Measurements from ENCODE around the gene SF3B5. TPM values are rescaled to one million over a fixed set of nuclear protein-coding genes. Genes with fewer than 3 reads are reported as not detected.

Gene SF3B5
- total and polyA plus RNA-seq, 2 of the 8 experiments (the other 6 are each of a cell fraction or from before 2014, with no cell fraction given) = 195 to 588 TPM

- H2BK15ac ChIP-seq (ENCODE audit: low read length) = no peak overlapping the region
- no peak overlapping the region for H3K23ac ChIP-seq (ENCODE audit: insufficient read length)
- no peak for TF ChIP-seq EGR1 (IDR thresholded peaks at IDR 0.05; ENCODE audit: borderline replicate concordance, low read depth, low read length)
- no peak for TF ChIP-seq RNF2 (IDR thresholded peaks at IDR 0.05; ENCODE audit: borderline replicate concordance, low read depth, low read length, missing control alignments, poor library complexity, severe bottlenecking)
- TF ChIP-seq CTCF (IDR thresholded peaks at IDR 0.05; ENCODE audit: control extremely low read depth in 1 of 3, insufficient read depth in 1 of 3, low read depth in 1 of 3, low read length in 3 of 3) = no peak
- TF ChIP-seq RBBP5 (IDR thresholded peaks at IDR 0.05; ENCODE audit: borderline replicate concordance, low read depth, low read length) = no peak
- no peak for TF ChIP-seq TEAD4 (IDR thresholded peaks at IDR 0.05; ENCODE audit: low read depth, low read length)
- TF ChIP-seq ATF3 (IDR thresholded peaks at IDR 0.05; ENCODE audit: insufficient read depth, low read depth, low read length) = no peak
- no peak for TF ChIP-seq HDAC2 (IDR thresholded peaks at IDR 0.05; ENCODE audit: borderline replicate concordance in 1 of 2, low read depth in 2 of 2, low read length in 2 of 2)
- no peak for TF ChIP-seq CREB1 (IDR thresholded peaks at IDR 0.05)
- peaks cover 0 to 6% (median 4%) of the 10 kb centered on the region in 4 experiments; a peak in 4 of 7 replicates for H3K4me1 ChIP-seq (replicated peaks in 1 of 4; ENCODE audit: control insufficient read depth in 3 of 4, insufficient read depth in 4 of 4, low read length in 3 of 4)
- H4K8ac ChIP-seq (ENCODE audit: extremely low read depth, insufficient read depth, low read length) = no peak overlapping the region
- 65% methylated on average over 2 of the region's 3 CpGs; no CpG with 5 or more reads in 1 of the 2 experiments for WGBS, 2 experiments (ENCODE audit: extremely low coverage in 1 of 2, insufficient coverage in 1 of 2, insufficient read length in 1 of 2, insufficient replicate concordance in 2 of 2, low coverage in 1 of 2, low lambda C conversion rate in 2 of 2, missing lambda C conversion rate in 1 of 2)
- H2BK120ac ChIP-seq (replicated peaks; ENCODE audit: low read depth, low read length) = no peak overlapping the region
- DNase-seq (ENCODE audit: low read depth in 1 of 2, low spot score in 2 of 2) = no peak
- H2AFZ ChIP-seq (ENCODE audit: low read length) = no peak overlapping the region
- no peak overlapping the region for H2BK12ac ChIP-seq (ENCODE audit: low read depth, low read length)
- POLR2A ChIA-PET (ENCODE audit: partially characterized antibody) = no interaction called here
- no peak overlapping the region for H4K5ac ChIP-seq (ENCODE audit: insufficient read length, low read depth, low read length)
- no peak overlapping the region for H2BK20ac ChIP-seq (ENCODE audit: low read length)
- H3K27ac ChIP-seq (ENCODE audit: low read depth, low read length) = no peak overlapping the region
- no peaks in the 10 kb centered on the region for H3K9me3 ChIP-seq (ENCODE audit: insufficient read depth in 2 of 2, low read depth in 1 of 2, low read length in 1 of 2)
- H4K91ac ChIP-seq (replicated peaks; ENCODE audit: insufficient read length, low read length) = no peak overlapping the region
- no peak for FAIRE-seq
- H3K56ac ChIP-seq (replicated peaks; ENCODE audit: insufficient read length, low read depth, low read length) = no peak overlapping the region
- H3K4me3 ChIP-seq (ENCODE audit: extremely low read depth in 1 of 4, insufficient read depth in 2 of 4, low read depth in 3 of 4, low read length in 4 of 4) = no peak overlapping the region
- no peaks in the 10 kb centered on the region for H3K79me2 ChIP-seq (ENCODE audit: control insufficient read depth in 1 of 2, insufficient read depth in 2 of 2, low read length in 2 of 2)
- H3K4me2 ChIP-seq (ENCODE audit: insufficient read depth in 1 of 2, low read depth in 2 of 2, low read length in 2 of 2) = no peak overlapping the region
- CTCF ChIA-PET (ENCODE audit: partially characterized antibody) = interaction anchor here (0.8 kb wide), 1 partner anchor 9 kb away, joined by 3 read pairs; no protein-coding TSS in a partner anchor
- peaks cover 0 to 3% of the 10 kb centered on the region in 2 experiments for H4K20me1 ChIP-seq (replicated peaks in 1 of 2; ENCODE audit: control insufficient read depth in 1 of 2, insufficient read depth in 2 of 2, low read length in 2 of 2)
- H3K9ac ChIP-seq (replicated peaks in 1 of 4; ENCODE audit: extremely low read depth in 1 of 4, low read depth in 3 of 4, low read length in 3 of 4) = no peak overlapping the region
- H3K36me3 ChIP-seq (ENCODE audit: control insufficient read depth in 2 of 4, insufficient read depth in 4 of 4, low read length in 3 of 4) = no peaks in the 10 kb centered on the region
- H2BK5ac ChIP-seq (ENCODE audit: low read depth, low read length) = no peak overlapping the region
- H3K4ac ChIP-seq (replicated peaks; ENCODE audit: insufficient read length, low read depth, low read length) = no peak overlapping the region
- H3K14ac ChIP-seq (ENCODE audit: insufficient read length) = no peak overlapping the region
- no peaks in the 10 kb centered on the region for H3K79me1 ChIP-seq (ENCODE audit: low read depth, low read length)
- no peak overlapping the region for H2AK5ac ChIP-seq (ENCODE audit: low read depth, low read length)
- H3K27me3 ChIP-seq (replicated peaks in 1 of 4; ENCODE audit: control insufficient read depth in 3 of 4, extremely low read depth in 1 of 4, insufficient read depth in 3 of 4, low read length in 3 of 4) = peaks cover 11 to 30% (median 22%) of the 10 kb centered on the region in 4 experiments
- H3K23me2 ChIP-seq (ENCODE audit: low read depth, low read length) = peaks cover 4% of the 10 kb centered on the region; the same call in 1 of the 2 replicates
- no peak overlapping the region for H3K18ac ChIP-seq (ENCODE audit: extremely low read depth, low read length)
These were observed 25.9 kb downstream of the SF3B5 start for GRCh38 chr6:144069506-144069905.
